Vagina (tissue), 2 donors: ENCODE measurements around the gene ATP8A2.

ENCODE experiments used
- CTCF ChIP-seq, 3 experiments: fragments of 450-650 bp in 2 of 3; fragments of 200-600 bp in 1 of 3; sonication (generic) in 1 of 3; IDR thresholded peaks; one replicate each; pipeline ENCODE4 v1.5.1; 2017 to 2019; ENCODE audit warnings: antibody characterized with exemption in 3 of 3, mild to moderate bottlenecking in 2 of 3, moderate library complexity in 2 of 3
- POLR2A ChIP-seq, 2 donors: fragments of 450-650 bp; IDR thresholded peaks; one replicate each; pipeline ENCODE4 v1.6.1; 2017; ENCODE audit warnings: antibody characterized with exemption in 2 of 2, mild to moderate bottlenecking in 2 of 2, moderate library complexity in 2 of 2
- POLR2AphosphoS5 ChIP-seq, 2 donors: sonication (generic); formaldehyde crosslinking; IDR thresholded peaks; one replicate each; pipeline ENCODE4 v1.9.0; 2017; ENCODE audit warnings: antibody characterized with exemption in 2 of 2, mild to moderate bottlenecking in 2 of 2, low read depth in 1 of 2; ENCODE audit not compliant: insufficient read depth in 1 of 2

- no peak for TF ChIP-seq POLR2AphosphoS5 (IDR thresholded peaks at IDR 0.05; ENCODE audit: insufficient read depth in 1 of 2, low read depth in 1 of 2)
- no peak for TF ChIP-seq CTCF (IDR thresholded peaks at IDR 0.05)
- TF ChIP-seq POLR2A (IDR thresholded peaks at IDR 0.05), result no peak
Measured at GRCh38 chr13:25608181-25608580, 236.4 kb downstream of the ATP8A2 start.
